Activated naive CD4-positive, alpha-beta T cell treated with anti-CD3 and anti-CD28 coated beads, Interleukin-2, amount 50 U/mL, for 24 hours (primary cell): ENCODE data around the gene TAF1B.
"Not testable (repeated sequence)": the region's sequence is repeated elsewhere in the genome, so short reads cannot be mapped to it uniquely, and the experiment has no call there.

Experiments
- H3K27ac Mint-ChIP-seq: one replicate; pipeline ENCODE4 v1.8.0; 2021; ENCODE audit warnings: mild to moderate bottlenecking, mixed read lengths
- H3K27me3 Mint-ChIP-seq: one replicate; pipeline ENCODE4 v1.8.0; 2021; ENCODE audit warnings: mixed read lengths
- H3K36me3 Mint-ChIP-seq: one replicate; pipeline ENCODE4 v1.8.0; 2021; ENCODE audit warnings: mixed read lengths
- H3K4me1 Mint-ChIP-seq: one replicate; pipeline ENCODE4 v1.8.0; 2021; ENCODE audit warnings: mixed read lengths
- H3K4me3 Mint-ChIP-seq: one replicate; pipeline ENCODE4 v1.8.0; 2021; ENCODE audit warnings: mild to moderate bottlenecking, mixed read lengths
- H3K9me3 Mint-ChIP-seq: one replicate; pipeline ENCODE4 v1.8.0; 2021; ENCODE audit warnings: mixed read lengths

TAF1B gene

DNA sequence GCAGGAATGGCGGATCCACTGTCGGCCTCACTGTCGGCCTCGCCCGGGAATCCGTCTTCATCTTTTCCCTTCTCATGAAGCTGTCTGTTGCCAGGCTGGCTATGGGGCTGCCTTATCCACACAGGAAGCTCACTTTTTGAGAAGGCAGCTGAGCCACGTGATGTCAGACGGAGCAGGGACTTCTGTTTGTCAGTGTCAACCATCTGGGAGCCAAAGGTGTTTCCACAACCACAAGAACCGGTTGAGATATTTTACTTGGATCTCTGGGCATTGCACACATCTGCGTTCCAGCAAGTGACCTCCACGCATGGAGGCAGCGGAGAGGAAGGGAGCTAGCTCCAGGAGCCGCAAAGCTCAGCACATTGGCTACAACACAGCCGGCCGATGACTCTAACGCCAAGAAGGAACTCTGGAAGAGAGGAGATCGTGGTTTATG, 27.4 kb upstream of the TAF1B start:
- H3K27ac Mint-ChIP-seq: peak overlapping the region; percentile 56
- H3K27me3 Mint-ChIP-seq: no peaks in the 10 kb centered on the region
- H3K4me1 Mint-ChIP-seq: peaks cover 15% of the 10 kb centered on the region
- H3K9me3 Mint-ChIP-seq: no peaks in the 10 kb centered on the region
- no peak overlapping the region for H3K4me3 Mint-ChIP-seq
- H3K36me3 Mint-ChIP-seq: no peaks in the 10 kb centered on the region

DNA sequence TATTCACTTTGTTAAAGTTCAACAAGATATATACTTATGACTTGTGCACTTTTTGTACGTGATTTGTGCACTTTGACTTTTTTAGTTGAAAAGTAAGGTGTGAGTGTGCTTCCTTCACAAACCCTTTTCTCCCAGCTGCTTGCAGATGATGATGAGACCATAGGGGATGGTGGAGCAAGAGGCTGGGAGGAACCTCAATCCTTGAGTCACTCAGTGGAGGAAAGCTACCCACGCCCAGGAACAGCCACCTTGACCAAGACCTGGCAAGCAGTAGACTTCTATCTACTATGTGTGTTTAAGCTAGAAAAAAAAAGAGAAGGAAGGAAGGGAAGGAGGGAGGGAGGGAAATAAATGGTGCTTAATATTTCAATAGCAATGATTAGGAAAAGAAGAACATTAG, 25.2 kb upstream of the TAF1B start:
- Mint-ChIP-seq H3K9me3 (no peaks in the 10 kb centered on the region), H3K27me3 (no peaks in the 10 kb centered on the region), H3K27ac (no peak overlapping the region), H3K36me3 (no peaks in the 10 kb centered on the region), H3K4me1 (peaks cover 15% of the 10 kb centered on the region), H3K4me3 (no peak overlapping the region)

DNA sequence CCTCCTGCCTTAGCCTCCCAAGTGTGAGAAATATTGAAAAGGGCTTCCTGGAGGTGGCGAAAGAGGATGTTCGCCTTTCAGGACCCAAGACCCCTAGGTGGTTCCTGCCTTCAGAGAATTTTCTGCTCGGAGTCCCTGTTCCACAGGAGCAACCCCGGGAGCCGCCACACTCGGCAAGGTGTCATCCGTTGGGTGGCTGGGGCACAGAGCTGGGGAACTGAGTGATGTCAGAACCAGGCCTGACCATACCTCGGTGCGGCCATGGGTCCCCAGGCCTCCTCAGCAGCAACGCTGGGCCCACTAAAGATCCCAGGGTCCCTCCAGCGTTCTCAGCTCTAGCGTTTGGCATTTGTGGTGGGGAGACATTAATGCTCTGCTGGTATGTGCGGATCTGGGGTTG, 23.7 kb upstream of the TAF1B start:
- peaks cover 10% of the 10 kb centered on the region for H3K4me1 Mint-ChIP-seq
- H3K36me3 Mint-ChIP-seq: no peaks in the 10 kb centered on the region

DNA sequence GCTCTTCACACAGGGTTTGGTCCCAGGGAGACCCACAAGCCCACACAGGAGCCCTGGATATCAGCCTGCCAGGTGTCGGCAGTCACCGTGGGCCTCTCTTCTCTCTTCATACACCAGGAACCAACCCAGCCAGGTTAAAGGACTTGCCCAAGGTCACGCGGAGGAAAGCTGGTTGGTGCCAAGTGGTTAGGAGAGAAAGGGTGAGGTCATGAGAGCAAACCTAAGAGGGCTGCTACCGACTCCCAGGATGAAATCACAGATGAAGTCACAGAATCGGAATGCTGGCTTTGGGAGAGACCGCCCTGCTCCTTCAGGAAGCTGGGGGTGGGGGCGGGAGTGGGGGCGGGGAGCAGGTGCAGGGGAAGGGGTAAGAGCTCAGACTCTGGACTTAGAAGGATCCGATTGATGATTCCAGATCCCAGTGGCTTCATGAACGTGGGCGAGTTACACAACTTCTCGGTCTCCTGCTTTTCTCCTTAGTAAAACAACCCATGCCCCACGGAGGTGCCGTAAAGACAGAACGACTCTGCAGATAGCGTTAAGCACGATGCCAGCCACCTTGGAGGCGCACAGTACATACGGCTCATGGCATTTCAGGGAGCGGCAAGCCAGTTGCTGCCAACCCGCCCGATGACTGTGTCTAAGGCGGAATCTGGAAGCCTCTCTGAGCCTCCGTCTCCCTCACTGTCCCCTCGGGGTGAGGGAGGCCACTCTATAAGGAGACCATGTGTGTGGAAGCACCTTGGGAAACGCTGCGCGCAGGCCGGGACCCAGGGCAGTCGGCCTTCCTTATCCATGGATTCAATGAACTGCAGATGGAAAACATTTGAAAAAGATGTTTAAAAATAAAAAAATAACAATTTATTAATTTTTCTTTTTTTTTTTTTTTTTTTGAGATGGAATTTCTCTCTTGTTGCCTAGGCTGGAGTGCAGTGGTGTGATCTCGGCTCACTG, 23.0 kb upstream of the TAF1B start:
- Mint-ChIP-seq H3K4me1 (peaks cover 10% of the 10 kb centered on the region), H3K4me3 (no peak overlapping the region), H3K27ac (no peak overlapping the region), H3K9me3 (no peaks in the 10 kb centered on the region), H3K36me3 (no peaks in the 10 kb centered on the region), H3K27me3 (peaks cover under 1% of the 10 kb centered on the region)

More for the DNA sequence above, 23.7 kb upstream of the TAF1B start:
- no peaks in the 10 kb centered on the region for H3K27me3 Mint-ChIP-seq
- no peaks in the 10 kb centered on the region for H3K9me3 Mint-ChIP-seq
- no peak overlapping the region for H3K27ac Mint-ChIP-seq
- no peak overlapping the region for H3K4me3 Mint-ChIP-seq

DNA sequence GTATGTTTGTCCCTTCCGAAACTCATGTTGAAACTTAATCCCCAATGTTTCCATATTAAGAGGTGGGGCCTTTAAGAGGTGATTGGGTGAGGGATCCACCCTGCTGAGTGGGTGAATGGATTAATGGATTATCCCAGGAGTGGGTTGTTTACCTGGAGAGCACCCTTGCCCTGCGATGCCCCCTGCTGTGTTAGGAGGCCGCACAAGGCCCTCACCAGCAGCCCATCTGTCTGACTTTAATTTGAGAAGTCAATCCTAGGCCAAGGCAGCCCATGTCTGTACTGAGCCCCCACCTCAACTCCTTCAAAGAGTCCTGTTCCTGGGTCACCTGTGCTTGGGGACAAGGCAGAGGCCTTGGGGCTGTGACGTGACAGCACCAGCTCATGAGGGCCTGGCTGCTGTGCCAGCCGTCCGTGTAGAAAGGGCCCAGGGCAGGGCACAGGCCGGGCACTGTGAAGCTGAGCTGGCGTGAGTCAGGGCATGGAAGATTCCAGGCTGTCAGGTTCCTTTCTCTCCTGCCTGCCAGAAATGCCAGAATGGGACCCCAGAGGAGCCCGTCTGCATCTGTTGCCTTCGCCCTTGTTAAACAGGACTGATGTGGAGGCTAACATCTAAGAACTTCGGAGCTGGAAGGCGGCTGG, 21.3 kb upstream of the TAF1B start:
- H3K27me3 Mint-ChIP-seq: peaks cover 2% of the 10 kb centered on the region
- H3K9me3 Mint-ChIP-seq: no peaks in the 10 kb centered on the region
- peaks cover 2% of the 10 kb centered on the region for H3K36me3 Mint-ChIP-seq
- peaks cover 1% of the 10 kb centered on the region for H3K4me1 Mint-ChIP-seq
- H3K4me3 Mint-ChIP-seq: no peak overlapping the region
- no peak overlapping the region for H3K27ac Mint-ChIP-seq

DNA sequence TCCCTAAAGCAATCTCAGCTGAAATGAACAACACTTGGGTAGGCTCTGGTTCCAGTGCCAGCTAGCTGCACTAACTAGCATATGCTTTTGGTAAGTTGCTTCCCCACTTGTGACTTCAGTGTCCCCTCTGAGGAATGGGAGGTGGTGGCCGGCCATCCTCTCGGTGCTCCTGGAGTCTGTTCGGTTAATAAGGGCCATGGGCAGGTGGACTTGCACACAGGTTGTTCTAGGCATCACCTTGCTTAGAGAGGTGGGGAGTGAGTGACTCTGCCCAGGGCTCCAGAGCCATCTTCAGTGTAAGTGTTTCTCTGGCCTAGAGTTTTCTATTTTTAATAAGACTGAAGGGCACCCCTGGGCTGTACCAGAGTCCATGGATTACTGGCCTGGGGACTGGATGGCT, 18.8 kb upstream of the TAF1B start:
- H3K4me1 Mint-ChIP-seq: no peaks in the 10 kb centered on the region
- peaks cover 5% of the 10 kb centered on the region for H3K27me3 Mint-ChIP-seq
- H3K4me3 Mint-ChIP-seq: no peak overlapping the region
- H3K36me3 Mint-ChIP-seq: peaks cover 2% of the 10 kb centered on the region
- H3K9me3 Mint-ChIP-seq: no peaks in the 10 kb centered on the region
- no peak overlapping the region for H3K27ac Mint-ChIP-seq

DNA sequence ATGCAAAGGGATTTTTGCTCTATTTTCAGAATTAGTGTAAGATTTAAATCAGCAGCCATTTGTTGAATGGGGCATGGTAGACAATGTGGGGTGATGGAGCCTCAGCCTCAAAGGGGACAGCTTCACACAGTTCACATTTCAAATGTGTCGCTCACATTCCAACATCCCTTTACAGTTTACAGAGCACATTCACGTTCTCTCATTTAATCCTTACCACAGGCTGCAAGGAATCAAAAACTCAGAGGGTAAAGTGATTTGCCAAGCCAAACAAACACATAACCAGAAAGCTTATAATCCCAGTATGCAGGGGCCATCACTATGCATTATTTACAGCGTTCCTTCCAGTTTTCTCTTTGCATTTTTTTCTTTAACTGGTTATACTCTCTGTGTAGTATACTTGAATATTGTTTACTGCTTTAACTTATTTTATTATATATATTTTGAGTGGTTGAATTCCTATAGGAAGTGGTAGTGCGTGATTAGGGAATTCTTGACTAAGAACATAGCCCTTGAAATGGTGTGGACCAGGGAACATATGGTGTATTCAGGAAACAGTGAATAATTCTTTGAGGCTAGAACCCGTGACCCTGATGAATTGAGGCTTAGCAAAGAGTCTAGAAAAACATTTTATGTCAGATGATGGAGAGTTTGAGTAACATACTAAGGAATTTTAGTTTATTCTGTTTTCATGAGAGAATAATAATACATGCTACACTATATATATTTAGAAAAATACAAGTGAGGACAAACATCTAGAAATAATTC, 18.1 kb upstream of the TAF1B start:
- no peak overlapping the region for H3K4me3 Mint-ChIP-seq
- H3K36me3 Mint-ChIP-seq: peaks cover 2% of the 10 kb centered on the region
- no peak overlapping the region for H3K27ac Mint-ChIP-seq
- H3K4me1 Mint-ChIP-seq: no peaks in the 10 kb centered on the region
- H3K9me3 Mint-ChIP-seq: no peaks in the 10 kb centered on the region
- peaks cover 5% of the 10 kb centered on the region for H3K27me3 Mint-ChIP-seq

DNA sequence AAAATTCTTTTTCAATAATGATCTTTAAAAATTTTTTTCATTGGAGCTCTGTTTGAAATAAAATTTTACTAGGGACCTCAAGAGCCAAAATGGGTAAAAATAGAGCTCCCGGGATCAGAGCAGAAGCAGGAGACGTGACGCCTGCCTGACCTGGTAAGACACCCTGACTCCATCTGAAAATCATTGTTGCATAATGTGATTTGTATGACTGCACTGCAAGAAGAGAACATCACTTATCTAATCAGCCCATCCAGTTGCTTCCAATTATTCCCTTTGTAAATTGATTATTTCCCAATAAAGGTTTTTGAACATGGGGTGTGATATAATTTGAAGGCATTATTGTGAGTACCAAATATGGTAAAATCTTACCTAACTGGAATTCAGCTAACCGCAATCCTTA, 17.1 kb upstream of the TAF1B start:
- Mint-ChIP-seq H3K27me3 (peaks cover 5% of the 10 kb centered on the region), H3K36me3 (peaks cover 2% of the 10 kb centered on the region), H3K27ac (no peak overlapping the region), H3K9me3 (no peaks in the 10 kb centered on the region), H3K4me1 (no peaks in the 10 kb centered on the region), H3K4me3 (no peak overlapping the region)

DNA sequence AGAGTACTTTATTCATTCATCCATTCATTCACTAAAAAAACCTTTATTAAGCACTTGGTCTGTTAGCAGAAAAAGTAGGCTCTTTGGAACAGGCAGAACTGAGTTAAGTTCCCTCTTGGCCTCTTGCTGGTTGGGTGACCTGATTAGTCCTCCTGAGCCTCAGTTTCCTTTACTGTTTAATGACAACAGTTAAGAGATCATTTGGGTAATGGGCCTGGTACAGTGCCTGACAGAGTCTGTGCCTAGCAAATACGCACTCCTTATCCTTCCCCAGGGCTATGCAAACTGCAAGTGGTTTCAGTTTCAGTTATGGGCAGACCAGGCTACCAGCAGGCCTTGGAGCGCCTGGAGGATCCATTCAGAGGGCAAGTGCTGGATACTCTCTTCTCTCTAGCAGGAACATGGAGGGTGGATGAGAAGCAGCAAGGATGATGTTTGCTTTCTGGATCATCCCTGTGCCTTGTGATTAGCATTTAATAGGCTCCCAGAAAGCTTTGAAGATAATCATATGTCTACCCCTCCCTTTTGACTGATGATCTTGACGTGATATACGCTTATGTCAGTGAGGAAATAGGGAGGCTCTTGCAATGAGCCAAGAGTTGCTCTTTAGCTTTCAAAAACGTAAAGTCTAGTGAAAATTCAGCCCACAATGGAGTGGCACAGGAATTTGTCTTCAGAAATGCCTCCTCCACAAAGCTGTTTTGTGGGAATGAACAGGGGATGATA, 12.4 kb upstream of the TAF1B start:
- Mint-ChIP-seq H3K27me3 (peaks cover 4% of the 10 kb centered on the region), H3K9me3 (no peaks in the 10 kb centered on the region), H3K4me3 (no peak overlapping the region), H3K36me3 (peaks cover 2% of the 10 kb centered on the region), H3K27ac (no peak overlapping the region), H3K4me1 (no peaks in the 10 kb centered on the region)

DNA sequence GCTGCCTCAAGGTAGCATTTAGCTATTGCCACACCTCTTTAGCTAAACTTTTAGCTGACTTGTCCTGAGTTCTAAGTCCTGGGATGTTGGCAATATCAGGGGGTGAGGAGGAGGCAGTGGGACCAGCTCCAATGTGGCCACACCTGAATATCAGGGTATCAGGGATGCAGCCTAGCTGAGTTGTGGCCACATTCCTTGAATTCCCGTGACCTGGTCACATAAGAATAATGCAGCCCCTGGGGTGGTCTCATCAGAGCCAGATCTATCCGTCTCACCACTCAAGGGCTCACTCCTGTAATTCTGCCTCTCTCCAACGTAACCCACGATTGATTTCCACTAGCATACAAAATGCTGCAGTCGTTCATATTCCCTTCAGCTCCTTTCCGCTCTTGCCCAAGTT, 11.6 kb upstream of the TAF1B start:
- Mint-ChIP-seq H3K36me3 (no peaks in the 10 kb centered on the region), H3K27ac (no peak overlapping the region), H3K27me3 (peaks cover 3% of the 10 kb centered on the region), H3K4me3 (no peak overlapping the region), H3K9me3 (no peaks in the 10 kb centered on the region), H3K4me1 (no peaks in the 10 kb centered on the region)

DNA sequence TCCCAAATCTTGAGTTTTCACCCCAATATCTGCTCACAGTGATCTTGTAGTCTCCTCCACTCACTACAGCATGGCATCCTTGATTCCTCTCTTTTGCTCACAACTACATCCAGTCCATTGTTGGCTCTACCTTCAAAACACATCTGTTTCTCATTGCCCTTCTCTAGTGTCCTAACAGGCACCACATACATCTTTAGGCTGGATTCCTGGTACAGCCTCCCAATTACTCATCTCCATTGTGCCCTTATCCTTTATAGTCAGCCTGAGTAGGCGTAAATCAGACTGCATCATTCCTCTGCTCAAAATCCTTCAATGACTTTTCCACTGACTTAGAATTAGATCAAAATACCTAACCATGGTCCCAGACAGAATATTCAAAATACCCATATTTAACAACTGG, 10.7 kb upstream of the TAF1B start:
- Mint-ChIP-seq H3K4me3 (no peak overlapping the region), H3K27ac (no peak overlapping the region), H3K4me1 (no peaks in the 10 kb centered on the region), H3K27me3 (no peaks in the 10 kb centered on the region), H3K36me3 (no peaks in the 10 kb centered on the region), H3K9me3 (no peaks in the 10 kb centered on the region)

DNA sequence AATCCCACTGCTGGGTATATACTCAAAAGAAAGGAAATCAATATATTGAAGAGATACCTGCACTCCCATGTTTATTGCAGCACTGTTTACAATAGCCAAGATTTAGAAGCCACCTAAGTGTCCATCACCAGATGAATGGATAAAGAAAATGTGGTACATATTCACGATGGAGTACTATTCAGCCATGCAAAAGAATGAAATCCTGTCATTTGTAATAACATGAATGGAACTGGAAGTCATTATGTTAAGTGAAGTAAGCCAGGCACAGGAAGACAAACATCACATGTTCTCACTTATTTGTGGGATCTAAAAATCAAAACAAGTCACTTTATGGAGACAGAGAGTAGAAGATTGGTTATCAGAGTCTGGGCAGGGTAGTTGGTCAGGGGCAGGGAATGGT, 8.2 kb upstream of the TAF1B start:
- not testable (repeated sequence) for H3K9me3 Mint-ChIP-seq, H3K36me3 Mint-ChIP-seq, H3K27me3 Mint-ChIP-seq, H3K4me3 Mint-ChIP-seq, H3K4me1 Mint-ChIP-seq, H3K27ac Mint-ChIP-seq

DNA sequence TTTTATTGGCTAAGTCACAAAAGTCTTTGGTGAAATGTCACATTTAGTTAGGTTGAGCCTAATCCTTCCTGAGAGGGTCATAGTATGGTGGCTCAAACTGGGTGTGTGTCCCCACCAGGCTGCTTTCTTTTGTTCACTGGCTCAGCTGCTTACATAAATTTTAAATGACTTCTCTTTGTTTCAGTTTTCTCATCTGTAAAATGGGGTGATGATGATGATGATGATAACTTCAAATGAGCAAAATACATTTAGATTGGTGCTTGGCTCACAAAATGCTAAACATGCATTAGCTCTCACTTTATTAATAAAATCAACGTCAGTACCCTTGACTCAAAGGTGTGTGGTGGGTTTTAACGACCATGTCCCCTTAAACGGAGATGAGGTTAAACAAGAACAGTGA, 7.2 kb upstream of the TAF1B start:
- Mint-ChIP-seq H3K27ac (no peak overlapping the region), H3K36me3 (no peaks in the 10 kb centered on the region)

DNA sequence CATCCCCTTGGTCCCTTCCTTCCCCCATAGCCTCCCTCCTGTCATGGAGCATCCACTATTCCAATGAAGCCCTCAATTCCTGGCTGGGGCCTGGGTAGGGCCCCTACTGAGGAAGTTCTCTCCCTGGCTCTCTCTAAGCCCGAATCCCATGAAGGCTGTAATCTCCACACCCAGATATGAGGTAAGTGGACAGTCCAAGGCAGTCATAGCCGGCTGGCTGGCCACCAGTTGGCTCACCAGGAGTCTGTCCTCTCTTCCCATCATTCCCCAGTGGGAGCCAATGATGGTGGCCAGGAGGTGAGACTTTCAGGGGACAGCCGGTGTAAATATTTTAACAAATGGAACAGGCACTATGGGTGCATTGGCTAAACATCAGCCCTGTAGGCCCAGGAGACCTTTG, 6.8 kb upstream of the TAF1B start:
- Mint-ChIP-seq H3K4me3 (no peak overlapping the region), H3K36me3 (no peaks in the 10 kb centered on the region), H3K9me3 (no peaks in the 10 kb centered on the region), H3K27ac (no peak overlapping the region), H3K27me3 (no peaks in the 10 kb centered on the region), H3K4me1 (no peaks in the 10 kb centered on the region)

More for the DNA sequence above, 7.2 kb upstream of the TAF1B start:
- Mint-ChIP-seq H3K4me1 (no peaks in the 10 kb centered on the region), H3K27me3 (no peaks in the 10 kb centered on the region), H3K9me3 (no peaks in the 10 kb centered on the region), H3K4me3 (no peak overlapping the region)

DNA sequence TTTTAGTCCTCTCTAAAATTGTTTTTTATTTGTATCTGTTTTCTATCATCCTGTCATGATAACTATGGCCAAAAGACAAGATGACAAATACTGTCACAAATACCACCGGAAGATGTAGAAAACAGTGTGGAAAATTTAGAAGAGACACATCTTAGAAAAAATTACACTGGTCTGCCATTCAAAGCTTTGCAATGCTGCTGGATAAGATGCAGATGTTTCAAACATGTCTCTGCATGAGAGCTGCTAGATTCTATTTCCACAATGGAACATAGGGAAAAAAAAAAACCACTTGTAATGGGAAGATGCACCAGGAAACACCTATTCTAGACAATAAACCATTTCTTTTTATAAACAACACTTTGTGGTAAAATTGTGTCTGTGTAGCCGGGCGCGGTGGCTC, 5.8 kb upstream of the TAF1B start:
- no peaks in the 10 kb centered on the region for H3K36me3 Mint-ChIP-seq
- no peak overlapping the region for H3K27ac Mint-ChIP-seq
- peaks cover 3% of the 10 kb centered on the region for H3K4me1 Mint-ChIP-seq
- H3K4me3 Mint-ChIP-seq: no peak overlapping the region
- H3K9me3 Mint-ChIP-seq: no peaks in the 10 kb centered on the region
- no peaks in the 10 kb centered on the region for H3K27me3 Mint-ChIP-seq
